WTC11 (cell line): ENCODE results near the gene TNFAIP2. TPM values are rescaled to one million over a fixed set of nuclear protein-coding genes. Genes with fewer than 3 reads are reported as not detected.
A peak's percentile ranks its signal among the peaks of the same experiment; 100 is the strongest.

Source experiments
- ATAC-seq: fragments of 200-7000 bp; cut with Tn5 transposase; 2 replicates; pipeline ENCODE4 v1.10.0; 2021; ENCODE audit warnings: mild to moderate bottlenecking, moderate library complexity
- CTCF ChIA-PET: fragments of 300-600 bp; sonication (Branson Sonifier 250); formaldehyde crosslinking; loops from one replicate; lab custom pipeline; 2021; ENCODE audit warnings: antibody characterized with exemption; lab: Charles Lee
- POLR2A ChIA-PET: fragments of 350-600 bp; sonication (Branson Sonifier 250); formaldehyde crosslinking; loops from one replicate; lab custom pipeline; 2021; ENCODE audit warnings: antibody characterized with exemption; lab: Charles Lee
- DNase-seq: peaks from one replicate; pipeline ENCODE4 v3.0.0; 2021; ENCODE audit warnings: low spot score
- H3K27ac Mint-ChIP-seq: 2 replicates; pipeline ENCODE4 v1.8.0; 2021; ENCODE audit warnings: mixed read lengths
- H3K27me3 Mint-ChIP-seq: 2 replicates; pipeline ENCODE4 v1.8.0; 2021; ENCODE audit warnings: low read depth, mild to moderate bottlenecking, moderate library complexity, mixed read lengths
- H3K36me3 Mint-ChIP-seq: 2 replicates; pipeline ENCODE4 v1.8.0; 2021; ENCODE audit warnings: mixed read lengths
- H3K4me1 Mint-ChIP-seq: 2 replicates; pipeline ENCODE4 v1.8.0; 2022; ENCODE audit warnings: mixed read lengths
- H3K4me3 Mint-ChIP-seq: 2 replicates; pipeline ENCODE4 v1.8.0; 2021; ENCODE audit warnings: mild to moderate bottlenecking, moderate library complexity, mixed read lengths
- H3K9me3 Mint-ChIP-seq: 2 replicates; pipeline ENCODE4 v1.8.0; 2021; ENCODE audit warnings: mixed read lengths
- CREM ChIP-seq: sonication (generic); formaldehyde crosslinking; IDR thresholded peaks from 2 replicates; pipeline ENCODE4 v1.8.1; 2022; ENCODE audit warnings: mild to moderate bottlenecking, missing genetic modification reagents, moderate library complexity
- HMGA2 ChIP-seq: fragments of 250-450 bp; sonication (Bioruptor Pico); IDR thresholded peaks from 2 replicates; pipeline ENCODE4 v1.4.0; 2021; ENCODE audit warnings: mild to moderate bottlenecking, moderate library complexity
- MYBL2 ChIP-seq: sonication (generic); formaldehyde crosslinking; IDR thresholded peaks from 2 replicates; pipeline ENCODE4 v1.8.1; 2023; ENCODE audit warnings: mild to moderate bottlenecking, moderate library complexity, missing genetic modification reagents
- NR1H2 ChIP-seq: sonication (generic); formaldehyde crosslinking; IDR thresholded peaks from 2 replicates; pipeline ENCODE4 v1.9.0; 2021; ENCODE audit warnings: mild to moderate bottlenecking, moderate library complexity, missing genetic modification reagents
- ZNF263 ChIP-seq: sonication (generic); formaldehyde crosslinking; IDR thresholded peaks from 2 replicates; pipeline ENCODE4 v1.8.1; 2022; ENCODE audit warnings: low read depth, mild to moderate bottlenecking, moderate library complexity, missing genetic modification reagents
- total RNA-seq: library from RNA; stranded (reverse); gene quantifications from 3 replicates; pipeline ENCODE4 v1.2.3, GENCODE V29; 2021
- TF ChIP-seq, protein P1 (sequence below): fragments of 200-600 bp; IDR thresholded peaks from 2 replicates; pipeline ENCODE4 v1.8.0; 2022; ENCODE audit warnings: antibody characterized with exemption
- TF ChIP-seq, protein P2 (sequence below): sonication (generic); formaldehyde crosslinking; IDR thresholded peaks from 2 replicates; pipeline ENCODE4 v1.8.0; 2022; ENCODE audit warnings: mild to moderate bottlenecking, missing genetic modification reagents
- TF ChIP-seq, protein P3 (sequence below): fragments of 250-450 bp; sonication (Bioruptor Pico); IDR thresholded peaks from 2 replicates; pipeline ENCODE4 v1.9.0; 2021; ENCODE audit warnings: moderate library complexity, mild to moderate bottlenecking, inconsistent platforms, borderline replicate concordance
- TF ChIP-seq, protein P4 (sequence below): sonication (generic); formaldehyde crosslinking; IDR thresholded peaks from 2 replicates; pipeline ENCODE4 v1.8.0; 2023; ENCODE audit warnings: mild to moderate bottlenecking, missing genetic modification reagents
- TF ChIP-seq, protein P5 (sequence below): sonication (generic); formaldehyde crosslinking; IDR thresholded peaks from 2 replicates; pipeline ENCODE4 v1.8.1; 2022; ENCODE audit warnings: mild to moderate bottlenecking, moderate library complexity, missing genetic modification reagents
- TF ChIP-seq, protein P6 (sequence below): sonication (generic); formaldehyde crosslinking; IDR thresholded peaks from 2 replicates; pipeline ENCODE4 v1.8.1; 2023; ENCODE audit warnings: mild to moderate bottlenecking, moderate library complexity, missing genetic modification reagents
- TF ChIP-seq, protein P7 (sequence below): sonication (generic); formaldehyde crosslinking; IDR thresholded peaks from 2 replicates; pipeline ENCODE4 v1.8.1; 2022; ENCODE audit warnings: low read depth, mild to moderate bottlenecking, moderate library complexity, missing genetic modification reagents, borderline replicate concordance
- TF ChIP-seq, protein P8 (sequence below): sonication (generic); formaldehyde crosslinking; IDR thresholded peaks from 2 replicates; pipeline ENCODE4 v1.8.1; 2023; ENCODE audit warnings: mild to moderate bottlenecking, missing genetic modification reagents, borderline replicate concordance

The TNFAIP2 gene
- total RNA-seq, 1 experiment from 2014 or later, result 24.1 TPM

DNA sequence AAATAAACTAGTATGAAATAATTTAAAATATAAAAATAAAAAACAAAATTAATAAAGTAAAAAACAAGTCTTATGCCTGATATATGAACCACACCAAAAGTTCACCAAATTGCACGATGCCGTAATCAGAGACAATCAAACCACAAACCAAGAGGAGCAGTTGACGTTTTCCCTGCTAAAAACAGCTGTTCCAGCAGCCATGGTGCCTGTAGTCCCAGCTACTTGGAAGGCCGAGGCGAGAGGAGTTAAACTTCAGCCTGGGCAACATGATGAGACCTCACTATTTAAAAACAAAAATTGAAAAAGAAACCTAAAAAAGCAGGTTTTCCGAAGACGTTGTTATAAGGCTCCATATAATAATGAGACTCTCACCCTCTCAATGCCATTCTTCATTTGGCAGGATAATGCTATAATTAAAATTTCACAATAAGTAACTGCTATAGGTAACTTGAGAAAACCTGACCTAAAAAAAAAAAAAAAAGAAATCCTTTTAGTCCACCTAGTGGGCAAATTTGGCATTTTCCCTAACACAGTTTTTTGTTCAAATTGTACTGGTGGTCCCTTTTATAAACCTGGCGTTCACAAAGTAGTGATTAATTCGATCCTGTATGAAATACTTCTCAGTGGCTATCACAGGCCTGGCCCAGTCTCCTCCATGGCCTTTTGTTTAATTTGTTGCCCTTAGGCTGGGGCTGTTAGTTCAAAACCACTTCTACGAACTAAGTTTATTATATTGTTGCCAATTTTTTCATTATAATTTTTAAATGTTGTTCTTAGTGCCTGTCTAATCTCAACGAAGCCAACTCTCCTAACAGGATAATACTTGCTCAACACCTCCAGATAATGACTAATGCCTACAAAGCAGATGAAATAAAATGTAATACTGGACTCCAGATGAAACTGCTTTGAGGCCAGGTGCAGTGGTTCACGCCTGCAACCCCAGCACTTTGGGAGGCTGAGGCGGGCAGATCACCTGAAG, 62.1 kb downstream of the TNFAIP2 start:
- no peak for TF ChIP-seq NR1H2
- TF ChIP-seq, protein P1, sequence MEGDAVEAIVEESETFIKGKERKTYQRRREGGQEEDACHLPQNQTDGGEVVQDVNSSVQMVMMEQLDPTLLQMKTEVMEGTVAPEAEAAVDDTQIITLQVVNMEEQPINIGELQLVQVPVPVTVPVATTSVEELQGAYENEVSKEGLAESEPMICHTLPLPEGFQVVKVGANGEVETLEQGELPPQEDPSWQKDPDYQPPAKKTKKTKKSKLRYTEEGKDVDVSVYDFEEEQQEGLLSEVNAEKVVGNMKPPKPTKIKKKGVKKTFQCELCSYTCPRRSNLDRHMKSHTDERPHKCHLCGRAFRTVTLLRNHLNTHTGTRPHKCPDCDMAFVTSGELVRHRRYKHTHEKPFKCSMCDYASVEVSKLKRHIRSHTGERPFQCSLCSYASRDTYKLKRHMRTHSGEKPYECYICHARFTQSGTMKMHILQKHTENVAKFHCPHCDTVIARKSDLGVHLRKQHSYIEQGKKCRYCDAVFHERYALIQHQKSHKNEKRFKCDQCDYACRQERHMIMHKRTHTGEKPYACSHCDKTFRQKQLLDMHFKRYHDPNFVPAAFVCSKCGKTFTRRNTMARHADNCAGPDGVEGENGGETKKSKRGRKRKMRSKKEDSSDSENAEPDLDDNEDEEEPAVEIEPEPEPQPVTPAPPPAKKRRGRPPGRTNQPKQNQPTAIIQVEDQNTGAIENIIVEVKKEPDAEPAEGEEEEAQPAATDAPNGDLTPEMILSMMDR, result peak; percentile 62
- TF ChIP-seq, all 79 proteins: peak for 1
- peak overlapping the region; percentile 49; the same call in 1 of the 2 replicates for H3K27ac Mint-ChIP-seq
- DNase-seq (no peak), ATAC-seq (no peak)
- no peaks in the 10 kb centered on the region for H3K36me3 Mint-ChIP-seq
- no peaks in the 10 kb centered on the region for H3K9me3 Mint-ChIP-seq
- H3K27me3 Mint-ChIP-seq, result peaks cover 28% of the 10 kb centered on the region
- peaks cover 31% of the 10 kb centered on the region for H3K4me1 Mint-ChIP-seq
- no peak overlapping the region for H3K4me3 Mint-ChIP-seq
- ChIA-PET CTCF (interaction anchor here (0.6 to 4.9 kb wide), 15 partner anchors 29 to 110 kb away, joined by 3 to 38 read pairs (median 7); no protein-coding TSS in a partner anchor), POLR2A (interaction anchor here (1.0 kb wide), 1 partner anchor 80 kb away, joined by 4 read pairs; no protein-coding TSS in a partner anchor)

DNA sequence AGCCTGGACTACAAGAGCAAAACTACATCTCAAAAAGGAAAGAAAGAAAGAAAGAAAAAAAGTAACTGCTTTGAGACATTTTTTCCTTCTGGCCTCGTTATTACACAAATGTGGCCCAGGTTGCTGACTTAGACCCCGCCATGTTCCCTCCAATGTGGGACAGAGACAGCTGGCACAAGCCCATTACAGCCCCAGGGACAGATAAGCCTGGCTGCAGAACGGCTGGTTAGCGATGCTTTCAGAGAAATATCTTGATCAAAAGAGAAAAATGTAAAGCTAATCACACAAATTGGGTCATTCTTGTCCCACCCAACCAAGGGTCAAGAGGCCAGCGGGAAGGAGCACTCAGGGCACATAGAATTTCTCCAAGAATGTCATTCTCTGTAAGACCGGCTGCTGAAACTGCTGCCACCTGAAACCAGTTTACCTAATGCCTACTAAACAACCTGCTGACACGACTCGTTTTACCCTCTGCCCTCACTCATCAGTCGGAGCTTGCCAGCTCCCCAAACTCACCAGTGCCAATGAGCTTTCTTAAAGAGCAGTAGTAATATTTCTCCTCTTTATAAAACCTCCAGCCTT, 63.1 kb downstream of the TNFAIP2 start:
- Mint-ChIP-seq H3K27me3 (peaks cover 36% of the 10 kb centered on the region), H3K9me3 (no peaks in the 10 kb centered on the region), H3K4me1 (peaks cover 31% of the 10 kb centered on the region), H3K36me3 (no peaks in the 10 kb centered on the region), H3K27ac (0 out of 2 replicates have a peak overlapping the region, but pooled peaks have one; percentile 20), H3K4me3 (no peak overlapping the region)
- DNase-seq, result no peak
- ATAC-seq, result no peak
- ChIA-PET CTCF (interaction anchor here (0.6 to 4.9 kb wide), 15 partner anchors 30 to 131 kb away, joined by 3 to 38 read pairs (median 4); partner anchors contain the start of gene TNFAIP2), POLR2A (interaction anchor here (0.8 to 1.0 kb wide), 2 partner anchors 34 to 81 kb away, joined by 3 to 4 read pairs; no protein-coding TSS in a partner anchor)
- TF ChIP-seq, protein P1, result no peak
- TF ChIP-seq, protein P2, sequence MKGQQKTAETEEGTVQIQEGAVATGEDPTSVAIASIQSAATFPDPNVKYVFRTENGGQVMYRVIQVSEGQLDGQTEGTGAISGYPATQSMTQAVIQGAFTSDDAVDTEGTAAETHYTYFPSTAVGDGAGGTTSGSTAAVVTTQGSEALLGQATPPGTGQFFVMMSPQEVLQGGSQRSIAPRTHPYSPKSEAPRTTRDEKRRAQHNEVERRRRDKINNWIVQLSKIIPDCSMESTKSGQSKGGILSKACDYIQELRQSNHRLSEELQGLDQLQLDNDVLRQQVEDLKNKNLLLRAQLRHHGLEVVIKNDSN, result no peak
- TF ChIP-seq, protein P3, sequence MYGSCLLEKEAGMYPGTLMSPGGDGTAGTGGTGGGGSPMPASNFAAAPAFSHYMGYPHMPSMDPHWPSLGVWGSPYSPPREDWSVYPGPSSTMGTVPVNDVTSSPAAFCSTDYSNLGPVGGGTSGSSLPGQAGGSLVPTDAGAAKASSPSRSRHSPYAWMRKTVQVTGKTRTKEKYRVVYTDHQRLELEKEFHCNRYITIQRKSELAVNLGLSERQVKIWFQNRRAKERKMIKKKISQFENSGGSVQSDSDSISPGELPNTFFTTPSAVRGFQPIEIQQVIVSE (CRISPR knock-in tag), result no peak
- TF ChIP-seq, protein P4, sequence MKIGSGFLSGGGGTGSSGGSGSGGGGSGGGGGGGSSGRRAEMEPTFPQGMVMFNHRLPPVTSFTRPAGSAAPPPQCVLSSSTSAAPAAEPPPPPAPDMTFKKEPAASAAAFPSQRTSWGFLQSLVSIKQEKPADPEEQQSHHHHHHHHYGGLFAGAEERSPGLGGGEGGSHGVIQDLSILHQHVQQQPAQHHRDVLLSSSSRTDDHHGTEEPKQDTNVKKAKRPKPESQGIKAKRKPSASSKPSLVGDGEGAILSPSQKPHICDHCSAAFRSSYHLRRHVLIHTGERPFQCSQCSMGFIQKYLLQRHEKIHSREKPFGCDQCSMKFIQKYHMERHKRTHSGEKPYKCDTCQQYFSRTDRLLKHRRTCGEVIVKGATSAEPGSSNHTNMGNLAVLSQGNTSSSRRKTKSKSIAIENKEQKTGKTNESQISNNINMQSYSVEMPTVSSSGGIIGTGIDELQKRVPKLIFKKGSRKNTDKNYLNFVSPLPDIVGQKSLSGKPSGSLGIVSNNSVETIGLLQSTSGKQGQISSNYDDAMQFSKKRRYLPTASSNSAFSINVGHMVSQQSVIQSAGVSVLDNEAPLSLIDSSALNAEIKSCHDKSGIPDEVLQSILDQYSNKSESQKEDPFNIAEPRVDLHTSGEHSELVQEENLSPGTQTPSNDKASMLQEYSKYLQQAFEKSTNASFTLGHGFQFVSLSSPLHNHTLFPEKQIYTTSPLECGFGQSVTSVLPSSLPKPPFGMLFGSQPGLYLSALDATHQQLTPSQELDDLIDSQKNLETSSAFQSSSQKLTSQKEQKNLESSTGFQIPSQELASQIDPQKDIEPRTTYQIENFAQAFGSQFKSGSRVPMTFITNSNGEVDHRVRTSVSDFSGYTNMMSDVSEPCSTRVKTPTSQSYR (CRISPR knock-in tag), result no peak
- TF ChIP-seq, protein P5, sequence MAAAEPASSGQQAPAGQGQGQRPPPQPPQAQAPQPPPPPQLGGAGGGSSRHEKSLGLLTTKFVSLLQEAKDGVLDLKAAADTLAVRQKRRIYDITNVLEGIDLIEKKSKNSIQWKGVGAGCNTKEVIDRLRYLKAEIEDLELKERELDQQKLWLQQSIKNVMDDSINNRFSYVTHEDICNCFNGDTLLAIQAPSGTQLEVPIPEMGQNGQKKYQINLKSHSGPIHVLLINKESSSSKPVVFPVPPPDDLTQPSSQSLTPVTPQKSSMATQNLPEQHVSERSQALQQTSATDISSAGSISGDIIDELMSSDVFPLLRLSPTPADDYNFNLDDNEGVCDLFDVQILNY (CRISPR knock-in tag), result no peak
- no peak for TF ChIP-seq ZNF263
- TF ChIP-seq CREM (CRISPR knock-in tag), result no peak
- TF ChIP-seq, protein P6, sequence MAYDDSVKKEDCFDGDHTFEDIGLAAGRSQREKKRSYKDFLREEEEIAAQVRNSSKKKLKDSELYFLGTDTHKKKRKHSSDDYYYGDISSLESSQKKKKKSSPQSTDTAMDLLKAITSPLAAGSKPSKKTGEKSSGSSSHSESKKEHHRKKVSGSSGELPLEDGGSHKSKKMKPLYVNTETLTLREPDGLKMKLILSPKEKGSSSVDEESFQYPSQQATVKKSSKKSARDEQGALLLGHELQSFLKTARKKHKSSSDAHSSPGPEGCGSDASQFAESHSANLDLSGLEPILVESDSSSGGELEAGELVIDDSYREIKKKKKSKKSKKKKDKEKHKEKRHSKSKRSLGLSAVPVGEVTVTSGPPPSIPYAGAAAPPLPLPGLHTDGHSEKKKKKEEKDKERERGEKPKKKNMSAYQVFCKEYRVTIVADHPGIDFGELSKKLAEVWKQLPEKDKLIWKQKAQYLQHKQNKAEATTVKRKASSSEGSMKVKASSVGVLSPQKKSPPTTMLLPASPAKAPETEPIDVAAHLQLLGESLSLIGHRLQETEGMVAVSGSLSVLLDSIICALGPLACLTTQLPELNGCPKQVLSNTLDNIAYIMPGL (CRISPR knock-in tag), result no peak
- TF ChIP-seq MYBL2, result no peak
- TF ChIP-seq, protein P7, sequence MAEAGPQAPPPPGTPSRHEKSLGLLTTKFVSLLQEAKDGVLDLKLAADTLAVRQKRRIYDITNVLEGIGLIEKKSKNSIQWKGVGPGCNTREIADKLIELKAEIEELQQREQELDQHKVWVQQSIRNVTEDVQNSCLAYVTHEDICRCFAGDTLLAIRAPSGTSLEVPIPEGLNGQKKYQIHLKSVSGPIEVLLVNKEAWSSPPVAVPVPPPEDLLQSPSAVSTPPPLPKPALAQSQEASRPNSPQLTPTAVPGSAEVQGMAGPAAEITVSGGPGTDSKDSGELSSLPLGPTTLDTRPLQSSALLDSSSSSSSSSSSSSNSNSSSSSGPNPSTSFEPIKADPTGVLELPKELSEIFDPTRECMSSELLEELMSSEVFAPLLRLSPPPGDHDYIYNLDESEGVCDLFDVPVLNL (CRISPR knock-in tag), result no peak
- TF ChIP-seq, protein P8, sequence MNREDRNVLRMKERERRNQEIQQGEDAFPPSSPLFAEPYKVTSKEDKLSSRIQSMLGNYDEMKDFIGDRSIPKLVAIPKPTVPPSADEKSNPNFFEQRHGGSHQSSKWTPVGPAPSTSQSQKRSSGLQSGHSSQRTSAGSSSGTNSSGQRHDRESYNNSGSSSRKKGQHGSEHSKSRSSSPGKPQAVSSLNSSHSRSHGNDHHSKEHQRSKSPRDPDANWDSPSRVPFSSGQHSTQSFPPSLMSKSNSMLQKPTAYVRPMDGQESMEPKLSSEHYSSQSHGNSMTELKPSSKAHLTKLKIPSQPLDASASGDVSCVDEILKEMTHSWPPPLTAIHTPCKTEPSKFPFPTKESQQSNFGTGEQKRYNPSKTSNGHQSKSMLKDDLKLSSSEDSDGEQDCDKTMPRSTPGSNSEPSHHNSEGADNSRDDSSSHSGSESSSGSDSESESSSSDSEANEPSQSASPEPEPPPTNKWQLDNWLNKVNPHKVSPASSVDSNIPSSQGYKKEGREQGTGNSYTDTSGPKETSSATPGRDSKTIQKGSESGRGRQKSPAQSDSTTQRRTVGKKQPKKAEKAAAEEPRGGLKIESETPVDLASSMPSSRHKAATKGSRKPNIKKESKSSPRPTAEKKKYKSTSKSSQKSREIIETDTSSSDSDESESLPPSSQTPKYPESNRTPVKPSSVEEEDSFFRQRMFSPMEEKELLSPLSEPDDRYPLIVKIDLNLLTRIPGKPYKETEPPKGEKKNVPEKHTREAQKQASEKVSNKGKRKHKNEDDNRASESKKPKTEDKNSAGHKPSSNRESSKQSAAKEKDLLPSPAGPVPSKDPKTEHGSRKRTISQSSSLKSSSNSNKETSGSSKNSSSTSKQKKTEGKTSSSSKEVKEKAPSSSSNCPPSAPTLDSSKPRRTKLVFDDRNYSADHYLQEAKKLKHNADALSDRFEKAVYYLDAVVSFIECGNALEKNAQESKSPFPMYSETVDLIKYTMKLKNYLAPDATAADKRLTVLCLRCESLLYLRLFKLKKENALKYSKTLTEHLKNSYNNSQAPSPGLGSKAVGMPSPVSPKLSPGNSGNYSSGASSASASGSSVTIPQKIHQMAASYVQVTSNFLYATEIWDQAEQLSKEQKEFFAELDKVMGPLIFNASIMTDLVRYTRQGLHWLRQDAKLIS (CRISPR knock-in tag), result no peak
- no peak for TF ChIP-seq HMGA2 (CRISPR knock-in tag)
